Measurements from ENCODE around the gene PHLDB2.

- TF ChIP-seq POLR2AphosphoS5 (IDR thresholded peaks at IDR 0.05) (no peak), POLR2A (IDR thresholded peaks at IDR 0.05) (no peak)
- TF ChIP-seq, protein P1, sequence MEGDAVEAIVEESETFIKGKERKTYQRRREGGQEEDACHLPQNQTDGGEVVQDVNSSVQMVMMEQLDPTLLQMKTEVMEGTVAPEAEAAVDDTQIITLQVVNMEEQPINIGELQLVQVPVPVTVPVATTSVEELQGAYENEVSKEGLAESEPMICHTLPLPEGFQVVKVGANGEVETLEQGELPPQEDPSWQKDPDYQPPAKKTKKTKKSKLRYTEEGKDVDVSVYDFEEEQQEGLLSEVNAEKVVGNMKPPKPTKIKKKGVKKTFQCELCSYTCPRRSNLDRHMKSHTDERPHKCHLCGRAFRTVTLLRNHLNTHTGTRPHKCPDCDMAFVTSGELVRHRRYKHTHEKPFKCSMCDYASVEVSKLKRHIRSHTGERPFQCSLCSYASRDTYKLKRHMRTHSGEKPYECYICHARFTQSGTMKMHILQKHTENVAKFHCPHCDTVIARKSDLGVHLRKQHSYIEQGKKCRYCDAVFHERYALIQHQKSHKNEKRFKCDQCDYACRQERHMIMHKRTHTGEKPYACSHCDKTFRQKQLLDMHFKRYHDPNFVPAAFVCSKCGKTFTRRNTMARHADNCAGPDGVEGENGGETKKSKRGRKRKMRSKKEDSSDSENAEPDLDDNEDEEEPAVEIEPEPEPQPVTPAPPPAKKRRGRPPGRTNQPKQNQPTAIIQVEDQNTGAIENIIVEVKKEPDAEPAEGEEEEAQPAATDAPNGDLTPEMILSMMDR (IDR thresholded peaks at IDR 0.05) = no peak
Observed at GRCh38 chr3:112000367-112000771, 141.3 kb downstream of the PHLDB2 start.

Measured in upper lobe of left lung (tissue), 4 donors.